Left renal pelvis (tissue), 4 donors: ENCODE measurements around the gene FBLN2. TPM values are rescaled to one million over a fixed set of nuclear protein-coding genes. Genes with fewer than 3 reads are reported as not detected.

Experiments
- DNase-seq, 4 donors: peaks; one replicate each; pipeline ENCODE4 v3.0.0-alpha.2; 2013; ENCODE audit warnings: low read depth in 4 of 4, low spot score in 3 of 4
- polyA plus RNA-seq, 4 donors: library from polyadenylated mRNA; unstranded; fragments of 120-200 nt; gene quantifications; one replicate each; pipeline ENCODE4 v1.2.1, GENCODE V29; 2013; ENCODE audit not compliant: insufficient read length in 4 of 4

FBLN2 gene
- polyA plus RNA-seq, 4 donors = 25.6 to 97.3 (median 34.6) TPM

- DNase-seq = no peak
Observed at GRCh38 chr3:13529196-13530112, 19.5 kb upstream of the FBLN2 start.

DNA sequence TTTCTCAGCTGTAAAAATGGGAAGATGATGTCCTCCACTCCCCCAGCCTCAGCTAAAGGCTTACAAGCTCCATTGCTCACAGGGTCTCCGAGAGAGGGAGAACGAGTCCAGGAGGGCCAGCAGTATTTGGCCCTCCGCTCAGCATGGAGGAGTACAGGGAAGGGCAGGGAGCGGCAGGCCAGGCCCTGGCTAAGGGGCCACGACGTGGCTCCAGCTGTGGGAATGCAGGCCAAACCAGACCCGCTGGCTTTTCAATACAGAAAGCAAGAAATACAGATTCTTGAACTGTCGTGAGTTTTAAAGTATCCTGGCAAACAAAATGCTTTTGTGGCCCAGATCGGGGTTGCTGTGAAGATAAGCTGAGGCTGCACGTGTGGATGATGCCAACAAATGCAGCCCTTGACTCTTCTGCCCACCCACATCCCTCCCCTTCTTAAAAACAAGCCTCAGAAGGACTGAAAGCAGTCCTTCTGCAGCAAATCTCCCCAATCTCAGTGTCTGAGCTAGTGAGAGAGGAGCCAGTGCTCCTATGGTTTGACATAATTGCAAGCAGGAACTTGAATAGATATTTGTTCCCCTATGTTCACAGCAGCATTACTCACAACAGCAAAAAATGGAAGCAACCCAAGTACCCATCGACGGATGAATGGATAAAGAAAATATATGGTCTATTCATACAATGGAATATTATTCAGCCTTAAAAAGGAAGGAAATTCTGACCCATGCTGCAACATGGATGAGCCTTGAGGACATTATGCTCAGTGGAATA is 18.5 kb upstream of the FBLN2 start:
- no peak for DNase-seq

DNA sequence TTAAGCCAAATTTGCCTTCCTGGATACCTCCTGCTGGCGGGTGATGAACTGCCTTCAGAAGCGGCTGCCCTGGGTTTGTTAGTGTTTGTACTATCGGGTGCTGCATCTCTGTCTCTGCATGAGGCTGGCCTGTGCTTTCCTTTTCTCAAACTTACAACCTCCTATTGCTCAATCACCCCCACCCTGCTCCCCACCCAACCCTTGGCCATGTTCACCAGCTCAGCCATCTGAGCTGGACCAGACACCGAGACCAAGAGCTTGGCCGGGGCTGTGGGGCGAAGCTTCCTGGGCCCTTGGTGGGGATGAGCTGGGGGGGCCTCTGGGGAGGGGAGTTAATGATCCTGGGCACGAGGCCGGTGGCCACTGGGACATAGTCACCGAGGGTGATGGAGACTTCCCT is 16.8 kb upstream of the FBLN2 start:
- no peak for DNase-seq

DNA sequence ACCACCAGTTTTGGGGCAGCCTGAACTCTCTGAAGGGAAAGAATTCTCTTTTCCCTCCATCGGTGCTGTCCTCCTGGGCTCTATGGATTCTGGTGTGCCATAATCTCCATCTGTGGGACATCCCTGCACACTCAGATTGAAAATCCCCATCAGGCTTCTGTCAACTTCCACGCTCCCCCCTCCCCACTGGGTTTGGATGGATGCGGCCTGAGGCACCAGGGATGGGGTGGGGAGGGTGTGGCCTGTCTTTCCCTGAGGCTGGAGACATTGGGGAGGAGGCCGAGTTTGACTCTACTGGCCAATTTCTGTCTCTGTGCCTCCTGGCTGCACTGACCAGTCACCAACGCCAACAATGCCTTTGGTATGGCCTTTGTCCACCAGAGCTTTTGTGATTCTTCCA is 16.3 kb upstream of the FBLN2 start:
- DNase-seq = no peak

DNA sequence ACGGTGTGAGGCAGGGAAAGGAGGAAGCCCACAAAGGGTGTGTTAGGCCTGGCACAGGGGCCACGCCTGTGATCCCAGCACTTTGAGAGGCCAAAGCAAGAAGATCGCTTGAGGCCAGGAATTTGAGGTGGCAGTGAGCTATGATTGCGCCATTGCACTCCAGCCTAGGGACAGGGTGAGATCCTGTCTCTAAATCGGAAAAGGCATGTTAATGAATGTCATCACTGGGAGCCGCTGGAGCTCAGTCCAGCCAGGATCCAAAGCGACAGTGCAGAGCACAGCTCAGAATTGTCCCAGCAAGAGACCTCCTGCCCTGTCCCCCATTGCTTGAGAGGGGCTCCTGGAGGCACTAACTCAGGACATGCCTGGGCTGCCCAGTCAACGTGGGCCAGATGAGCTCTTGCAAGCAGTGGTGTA is 15.0 kb upstream of the FBLN2 start:
- DNase-seq = no peak

DNA sequence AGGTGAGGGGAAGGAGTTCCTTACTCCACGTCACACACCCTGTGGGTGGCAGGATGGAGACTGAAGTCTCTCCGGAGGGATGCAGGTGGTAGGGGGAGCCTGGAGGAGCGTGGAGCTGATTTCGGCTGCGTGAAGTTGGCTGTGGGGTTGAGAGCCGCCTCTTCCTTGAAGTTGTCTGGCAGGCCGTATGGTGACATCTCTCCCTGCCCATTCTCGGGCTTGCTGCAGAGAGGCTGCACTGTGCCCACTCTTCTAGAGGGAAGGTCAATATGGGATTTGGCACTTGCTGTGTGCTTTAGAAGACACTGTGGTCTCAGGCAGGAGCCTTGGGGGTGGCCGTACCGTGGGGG is 13.4 kb upstream of the FBLN2 start:
- no peak for DNase-seq

GRCh38 chr3:13535905-13536304 is 13.0 kb upstream of the FBLN2 start:
- no peak for DNase-seq

- DNase-seq = no peak
Observed at GRCh38 chr3:13536432-13536831, 12.5 kb upstream of the FBLN2 start.

- no peak for DNase-seq
Observed at GRCh38 chr3:13536832-13537231, 12.1 kb upstream of the FBLN2 start.

DNA sequence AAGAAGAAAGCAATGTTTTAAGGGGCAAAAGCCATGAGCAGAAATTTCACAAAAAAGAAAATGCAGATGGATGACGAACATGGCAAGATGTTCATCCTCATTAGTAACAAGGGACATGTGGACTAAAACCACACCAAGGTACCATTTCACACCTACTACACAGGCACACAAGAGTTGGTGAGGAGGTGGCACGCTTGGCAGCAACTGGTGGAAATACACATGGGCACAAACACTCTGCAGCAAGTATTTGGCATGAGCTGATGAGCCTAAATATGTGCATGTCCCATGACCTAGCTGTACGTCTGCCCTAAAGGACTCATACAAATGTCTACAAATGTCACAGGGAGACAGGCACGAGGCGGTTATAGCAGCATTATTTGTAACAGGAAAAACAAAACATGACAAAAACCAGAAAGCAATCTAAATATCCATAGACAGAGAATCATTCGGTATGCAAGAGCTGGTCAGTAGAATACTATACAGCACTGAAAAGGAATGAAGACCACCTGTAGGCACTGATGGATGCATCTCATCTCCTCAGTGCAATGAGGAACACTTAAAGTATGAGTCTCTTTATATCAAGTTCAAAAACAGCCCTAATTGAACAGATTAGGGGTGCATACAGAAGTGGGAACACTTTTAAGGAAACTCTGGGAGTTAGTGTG is 11.5 kb upstream of the FBLN2 start:
- no peak for DNase-seq

- no peak for DNase-seq
Observed at GRCh38 chr3:13537909-13538296, 11.0 kb upstream of the FBLN2 start.

- no peak for DNase-seq
Observed at GRCh38 chr3:13538520-13539291, 10.2 kb upstream of the FBLN2 start.

DNA sequence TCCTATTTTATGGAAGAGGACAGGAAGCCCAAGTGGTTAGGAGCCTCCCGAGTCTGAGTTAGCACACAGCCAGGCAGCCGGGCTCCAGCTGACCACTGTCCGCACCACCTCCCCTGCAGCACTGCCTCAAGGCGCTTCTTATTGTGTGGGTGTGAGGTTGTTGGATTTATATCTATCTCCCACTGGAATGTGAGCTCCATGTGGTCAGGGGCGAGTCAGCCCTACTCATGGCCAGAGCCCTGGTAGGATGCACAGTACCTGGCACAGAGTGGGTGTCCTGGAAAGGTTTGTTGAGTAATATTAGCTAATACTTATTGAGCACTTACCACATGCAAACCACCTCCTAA is 9.7 kb upstream of the FBLN2 start:
- DNase-seq = no peak

- no peak for DNase-seq
Observed at GRCh38 chr3:13539671-13540070, 9.3 kb upstream of the FBLN2 start.

- no peak for DNase-seq
Observed at GRCh38 chr3:13540297-13540995, 8.5 kb upstream of the FBLN2 start.

DNA sequence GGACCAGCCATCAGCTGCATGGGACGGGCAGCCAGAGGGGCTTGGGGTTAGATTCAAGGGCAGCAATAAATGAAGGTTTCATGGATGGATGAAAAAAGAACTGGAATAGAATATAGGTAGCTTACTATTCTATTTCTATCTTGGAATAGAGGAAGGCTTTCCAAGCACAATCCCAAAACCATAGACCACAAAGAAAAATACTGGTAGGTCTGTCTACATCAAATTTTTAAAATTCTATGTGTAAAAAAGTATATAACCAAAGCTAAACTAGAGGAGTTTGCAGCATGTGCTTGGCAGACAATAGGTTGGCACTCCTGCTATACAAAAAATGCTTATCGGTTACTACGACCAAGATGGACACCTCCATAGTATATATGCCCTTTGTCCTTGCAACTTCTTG is 7.2 kb upstream of the FBLN2 start:
- no peak for DNase-seq

DNA sequence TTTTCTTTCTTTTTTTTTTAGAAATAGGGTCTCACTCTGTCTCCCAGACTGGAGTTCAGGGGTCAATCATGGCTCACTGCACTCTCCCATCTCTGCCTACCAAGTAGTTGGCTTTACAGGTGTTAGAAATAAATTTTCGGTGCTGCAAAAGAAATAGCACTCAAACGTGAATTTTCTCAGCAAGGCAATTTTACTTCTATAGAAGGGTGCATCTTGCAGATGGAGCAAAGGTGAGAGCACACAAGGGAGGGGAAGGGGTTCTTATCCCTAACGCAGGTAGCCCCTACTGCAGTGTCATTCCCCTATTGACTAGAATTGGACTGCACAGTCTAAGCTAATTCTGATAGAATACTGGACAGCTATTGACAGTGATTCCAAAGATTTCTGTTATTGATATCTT is 6.8 kb upstream of the FBLN2 start:
- DNase-seq = no peak

DNA sequence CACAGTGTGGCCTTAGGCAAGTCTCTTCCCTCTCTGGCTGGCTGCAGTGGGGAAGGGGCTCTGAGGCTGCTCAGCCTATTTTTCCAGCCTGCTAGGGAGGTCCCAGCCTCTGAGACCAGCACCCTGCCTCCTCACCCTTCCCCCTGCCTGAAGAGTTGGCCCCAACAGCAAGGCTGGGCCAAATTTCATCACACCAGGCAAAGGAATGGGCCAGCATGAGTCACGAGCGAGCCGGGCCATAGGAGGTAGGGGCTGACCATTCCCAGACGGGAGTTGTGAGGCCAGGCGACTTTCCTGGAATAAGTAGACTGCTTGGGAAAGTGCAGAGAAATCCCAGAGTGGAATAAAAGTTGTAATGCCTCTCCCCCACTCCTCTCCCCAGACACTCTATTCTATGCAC is 5.7 kb upstream of the FBLN2 start:
- no peak for DNase-seq

DNA sequence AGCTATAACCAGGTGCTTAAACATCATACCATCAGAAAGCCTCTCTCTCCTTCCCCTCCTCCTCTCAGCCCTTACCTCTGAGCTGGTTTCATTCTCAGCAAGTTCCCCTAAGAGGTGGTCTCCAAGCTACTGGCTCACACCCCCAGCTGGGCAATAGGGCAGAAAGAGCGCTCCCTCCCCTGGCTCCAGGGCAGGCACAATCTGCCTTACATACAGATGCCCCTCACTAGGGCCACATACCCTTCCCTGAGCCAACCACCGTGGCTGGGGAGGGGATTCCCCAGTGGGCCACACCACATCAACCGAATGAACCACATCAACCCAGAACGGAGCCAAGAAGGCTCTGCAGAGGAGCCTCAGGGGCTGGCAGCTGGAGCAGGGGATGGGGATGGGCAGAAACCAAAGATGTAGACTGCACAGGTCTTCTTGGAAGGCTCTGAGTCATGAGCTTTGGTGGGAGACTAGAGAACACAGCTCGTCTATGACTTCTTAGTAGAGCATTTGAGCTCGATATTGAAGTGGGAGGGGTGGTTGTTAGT is 4.6 kb upstream of the FBLN2 start:
- DNase-seq = no peak
